ENCODE measurements around the gene TUBAL3. TPM values are rescaled to one million over a fixed set of nuclear protein-coding genes. Genes with fewer than 3 reads are reported as not detected.

Gene TUBAL3
- total RNA-seq, 2 donors from 2014 or later = not detected

DNA sequence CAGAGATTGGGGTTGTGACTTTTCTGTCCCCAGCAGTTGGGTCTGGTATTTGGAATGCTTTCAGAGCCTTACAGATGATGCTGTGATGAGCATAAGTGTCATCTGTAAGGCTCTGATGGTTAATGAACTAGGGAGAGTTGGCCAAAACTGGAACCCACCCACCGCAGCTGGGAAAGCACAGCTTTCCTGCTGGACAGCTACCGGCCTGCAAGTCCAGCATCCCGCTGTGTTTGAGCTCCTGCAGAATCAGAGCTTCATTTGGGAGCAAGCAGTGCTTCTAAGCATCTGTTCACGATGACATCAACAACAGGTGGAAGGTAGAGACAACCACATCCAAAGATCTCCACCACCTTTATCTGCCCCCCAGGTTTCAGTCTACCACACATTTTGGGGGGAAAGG, 28.2 kb downstream of the TUBAL3 start:
- Mint-ChIP-seq H3K4me3 (no peak overlapping the region), H3K36me3 (ENCODE audit: low read depth) (no peaks in the 10 kb centered on the region), H3K4me1 (no peaks in the 10 kb centered on the region), H3K9me3 (peaks cover 9% of the 10 kb centered on the region), H3K27me3 (ENCODE audit: insufficient read depth) (no peaks in the 10 kb centered on the region), H3K27ac (no peak overlapping the region)
- Histone ChIP-seq H3K36me3 (ENCODE audit: control insufficient read depth, insufficient read depth, low read length) (no peaks in the 10 kb centered on the region), H3K4me1 (ENCODE audit: control insufficient read depth, insufficient read depth, low read length) (no peaks in the 10 kb centered on the region), H3K4me3 (ENCODE audit: low read length) (no peak overlapping the region), H3K9ac (ENCODE audit: extremely low read depth, low read length, poor library complexity, severe bottlenecking) (no peak overlapping the region), H3K9me3 (ENCODE audit: control insufficient read depth, low read length) (no peaks in the 10 kb centered on the region), H3K27ac (ENCODE audit: low read depth, low read length) (no peak overlapping the region), H3K27me3 (ENCODE audit: control insufficient read depth, insufficient read depth, low read length, poor library complexity, severe bottlenecking) (no peaks in the 10 kb centered on the region)
- DNase-seq = no peak
- TF ChIP-seq, protein P1, sequence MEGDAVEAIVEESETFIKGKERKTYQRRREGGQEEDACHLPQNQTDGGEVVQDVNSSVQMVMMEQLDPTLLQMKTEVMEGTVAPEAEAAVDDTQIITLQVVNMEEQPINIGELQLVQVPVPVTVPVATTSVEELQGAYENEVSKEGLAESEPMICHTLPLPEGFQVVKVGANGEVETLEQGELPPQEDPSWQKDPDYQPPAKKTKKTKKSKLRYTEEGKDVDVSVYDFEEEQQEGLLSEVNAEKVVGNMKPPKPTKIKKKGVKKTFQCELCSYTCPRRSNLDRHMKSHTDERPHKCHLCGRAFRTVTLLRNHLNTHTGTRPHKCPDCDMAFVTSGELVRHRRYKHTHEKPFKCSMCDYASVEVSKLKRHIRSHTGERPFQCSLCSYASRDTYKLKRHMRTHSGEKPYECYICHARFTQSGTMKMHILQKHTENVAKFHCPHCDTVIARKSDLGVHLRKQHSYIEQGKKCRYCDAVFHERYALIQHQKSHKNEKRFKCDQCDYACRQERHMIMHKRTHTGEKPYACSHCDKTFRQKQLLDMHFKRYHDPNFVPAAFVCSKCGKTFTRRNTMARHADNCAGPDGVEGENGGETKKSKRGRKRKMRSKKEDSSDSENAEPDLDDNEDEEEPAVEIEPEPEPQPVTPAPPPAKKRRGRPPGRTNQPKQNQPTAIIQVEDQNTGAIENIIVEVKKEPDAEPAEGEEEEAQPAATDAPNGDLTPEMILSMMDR (conservative IDR thresholded peaks at IDR 0.05) = no peak
- 82 to 90% methylated on average over 2 to 4 of the region's 4 CpGs for WGBS, 2 experiments (ENCODE audit: insufficient coverage in 1 of 2, insufficient read length in 1 of 2)

DNA sequence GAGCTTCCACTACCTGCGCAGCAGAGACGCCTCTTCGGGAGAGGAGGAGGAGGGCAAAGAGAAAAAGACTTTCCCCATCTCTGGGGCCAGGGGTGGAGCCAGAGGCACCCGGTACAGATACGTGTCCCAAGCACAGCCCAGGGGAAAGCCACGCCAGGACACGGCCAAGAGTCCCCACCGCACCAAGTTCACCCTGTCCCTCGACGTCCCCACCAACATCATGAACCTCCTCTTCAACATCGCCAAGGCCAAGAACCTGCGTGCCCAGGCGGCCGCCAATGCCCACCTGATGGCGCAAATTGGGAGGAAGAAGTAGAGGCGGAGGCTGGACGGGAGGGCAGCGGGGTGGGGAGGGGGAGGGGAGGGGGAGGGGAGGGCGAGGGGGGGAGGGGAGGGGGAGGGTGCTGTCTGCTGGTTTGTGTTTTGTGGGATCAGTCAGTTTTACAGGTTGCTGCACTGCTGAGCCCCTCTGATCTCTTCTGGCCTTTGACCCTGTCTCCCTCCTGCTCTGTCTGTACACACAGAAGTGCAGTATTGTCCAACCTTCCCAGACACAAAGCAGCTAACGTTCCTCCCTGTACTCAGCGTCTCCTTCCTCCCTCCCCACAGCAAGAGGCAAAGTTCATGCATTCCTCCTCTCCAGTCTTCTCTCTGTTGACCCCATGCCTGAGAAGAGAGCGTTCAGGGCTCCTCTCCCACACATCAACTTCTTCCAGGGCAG, 30.6 kb downstream of the TUBAL3 start:
- H3K9me3 ChIP-seq (ENCODE audit: control insufficient read depth, low read length) = peaks cover 15% of the 10 kb centered on the region
- no peak overlapping the region for H3K9ac ChIP-seq (ENCODE audit: extremely low read depth, low read length, poor library complexity, severe bottlenecking)
- no peak overlapping the region for H3K4me3 ChIP-seq (ENCODE audit: low read length)
- no peaks in the 10 kb centered on the region for H3K27me3 ChIP-seq (ENCODE audit: control insufficient read depth, insufficient read depth, low read length, poor library complexity, severe bottlenecking)
- H3K4me1 Mint-ChIP-seq = no peaks in the 10 kb centered on the region
- TF ChIP-seq, protein P1 (conservative IDR thresholded peaks at IDR 0.05) = no peak
- no peaks in the 10 kb centered on the region for H3K27me3 Mint-ChIP-seq (ENCODE audit: insufficient read depth)
- DNase-seq = no peak
- H3K4me1 ChIP-seq (ENCODE audit: control insufficient read depth, insufficient read depth, low read length) = no peaks in the 10 kb centered on the region
- WGBS, 2 experiments (ENCODE audit: insufficient coverage in 1 of 2, insufficient read length in 1 of 2) = 90 to 92% methylated on average over 7 to 15 of the region's 22 CpGs
- no peaks in the 10 kb centered on the region for H3K36me3 ChIP-seq (ENCODE audit: control insufficient read depth, insufficient read depth, low read length)
- no peak overlapping the region for H3K4me3 Mint-ChIP-seq
- H3K27ac Mint-ChIP-seq = no peak overlapping the region
- H3K9me3 Mint-ChIP-seq = peaks cover 15% of the 10 kb centered on the region
- H3K36me3 Mint-ChIP-seq (ENCODE audit: low read depth) = no peaks in the 10 kb centered on the region
- no peak overlapping the region for H3K27ac ChIP-seq (ENCODE audit: low read depth, low read length)

DNA sequence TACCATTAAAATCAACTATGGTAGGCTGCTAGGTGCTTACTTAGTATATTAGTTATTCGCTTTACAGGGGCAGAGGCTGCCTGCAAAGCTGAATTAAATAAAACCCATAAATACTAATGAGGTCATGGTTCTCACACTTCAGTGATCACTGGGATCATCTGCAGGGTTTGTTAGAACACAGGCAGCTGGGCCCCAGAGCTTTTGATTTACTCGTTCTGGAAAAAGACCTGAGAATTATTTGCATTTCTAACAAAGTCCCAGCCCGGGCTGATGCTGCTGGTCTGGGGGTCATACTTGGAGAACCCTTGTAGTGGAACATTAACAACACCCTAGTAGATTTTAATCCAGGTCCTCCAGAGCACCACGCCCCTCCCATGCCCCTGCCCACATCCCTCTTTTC, 31.3 kb downstream of the TUBAL3 start:
- H3K9ac ChIP-seq (ENCODE audit: extremely low read depth, low read length, poor library complexity, severe bottlenecking) = no peak overlapping the region
- Mint-ChIP-seq H3K4me3 (no peak overlapping the region), H3K27me3 (ENCODE audit: insufficient read depth) (no peaks in the 10 kb centered on the region), H3K9me3 (peaks cover 14% of the 10 kb centered on the region), H3K4me1 (no peaks in the 10 kb centered on the region), H3K27ac (no peak overlapping the region), H3K36me3 (ENCODE audit: low read depth) (no peaks in the 10 kb centered on the region)
- H3K4me1 ChIP-seq (ENCODE audit: control insufficient read depth, insufficient read depth, low read length) = no peaks in the 10 kb centered on the region
- H3K36me3 ChIP-seq (ENCODE audit: control insufficient read depth, insufficient read depth, low read length) = no peaks in the 10 kb centered on the region
- DNase-seq = no peak
- peaks cover 15% of the 10 kb centered on the region for H3K9me3 ChIP-seq (ENCODE audit: control insufficient read depth, low read length)
- TF ChIP-seq, protein P1 (conservative IDR thresholded peaks at IDR 0.05) = no peak
- no peaks in the 10 kb centered on the region for H3K27me3 ChIP-seq (ENCODE audit: control insufficient read depth, insufficient read depth, low read length, poor library complexity, severe bottlenecking)
- no peak overlapping the region for H3K4me3 ChIP-seq (ENCODE audit: low read length)
- WGBS, 2 experiments (ENCODE audit: insufficient coverage in 1 of 2, insufficient read length in 1 of 2) = 92 to 93% methylated on average over 2 to 4 of the region's 4 CpGs
- no peak overlapping the region for H3K27ac ChIP-seq (ENCODE audit: low read depth, low read length)
